AG10803 (cell line): ENCODE data around the gene ARFGAP3.

Source experiments
- DNase-seq: peaks from one replicate; pipeline ENCODE4 v3.0.0; 2010; ENCODE audit warnings: low read depth
- H3K4me3 ChIP-seq: 2 replicates; pipeline ENCODE4 v1.5.1; 2011; ENCODE audit warnings: mild to moderate bottlenecking, low read length, control low read depth
- CTCF ChIP-seq: conservative IDR thresholded peaks from 2 replicates; pipeline ENCODE4 v1.5.1; 2011; ENCODE audit warnings: mild to moderate bottlenecking, low read length, control low read depth, inconsistent platforms

Gene ARFGAP3

DNA sequence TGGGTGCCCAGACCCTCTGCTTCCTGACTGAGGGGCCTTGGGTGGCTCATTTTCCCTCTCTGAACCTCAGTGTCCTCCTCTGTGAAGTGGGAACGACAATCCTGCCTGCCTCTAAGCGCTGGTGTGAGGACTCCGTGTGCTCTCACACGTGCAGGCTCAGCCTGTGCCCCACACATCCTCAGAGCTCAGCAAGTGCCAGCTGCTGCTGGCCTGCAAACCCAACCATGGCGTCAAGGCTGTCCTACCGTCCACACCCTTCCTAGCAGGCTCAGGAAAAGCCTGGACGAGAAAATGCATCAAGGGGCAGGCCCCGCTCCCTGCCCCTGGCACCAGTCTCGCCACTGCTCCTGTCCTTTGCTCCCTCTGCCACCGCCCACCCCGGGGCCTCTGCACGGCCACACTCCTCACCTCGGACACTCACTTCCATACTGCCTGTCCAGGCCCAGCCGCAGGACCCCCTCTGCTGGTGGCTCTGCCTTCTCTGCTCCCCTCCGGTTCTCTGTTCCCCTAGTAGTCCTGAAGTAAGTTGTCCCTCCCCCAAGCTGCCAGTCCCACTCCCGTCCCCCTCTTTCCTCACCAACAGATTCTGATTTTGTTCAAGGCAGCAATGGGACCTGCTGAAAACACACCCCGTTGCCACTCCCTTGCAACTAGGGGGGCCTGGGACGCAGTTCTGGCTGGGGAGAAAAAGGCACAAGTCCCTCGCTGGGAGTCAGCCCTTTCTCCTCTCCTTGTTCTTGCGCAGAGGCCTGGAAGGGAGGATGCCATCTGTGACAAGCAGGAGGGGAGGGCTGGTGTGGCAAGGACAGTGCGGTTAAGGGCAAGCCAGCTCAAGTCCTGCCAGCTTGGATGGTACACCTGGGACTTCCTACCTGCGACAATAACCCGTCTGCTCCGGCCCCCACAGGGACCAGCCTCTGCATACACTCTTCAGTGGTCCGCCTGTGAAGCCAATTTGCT is 62.2 kb downstream of the ARFGAP3 start:
- TF ChIP-seq CTCF, result peak; percentile 32
- DNase-seq, result peak; percentile 13
- no peak overlapping the region for H3K4me3 ChIP-seq

DNA sequence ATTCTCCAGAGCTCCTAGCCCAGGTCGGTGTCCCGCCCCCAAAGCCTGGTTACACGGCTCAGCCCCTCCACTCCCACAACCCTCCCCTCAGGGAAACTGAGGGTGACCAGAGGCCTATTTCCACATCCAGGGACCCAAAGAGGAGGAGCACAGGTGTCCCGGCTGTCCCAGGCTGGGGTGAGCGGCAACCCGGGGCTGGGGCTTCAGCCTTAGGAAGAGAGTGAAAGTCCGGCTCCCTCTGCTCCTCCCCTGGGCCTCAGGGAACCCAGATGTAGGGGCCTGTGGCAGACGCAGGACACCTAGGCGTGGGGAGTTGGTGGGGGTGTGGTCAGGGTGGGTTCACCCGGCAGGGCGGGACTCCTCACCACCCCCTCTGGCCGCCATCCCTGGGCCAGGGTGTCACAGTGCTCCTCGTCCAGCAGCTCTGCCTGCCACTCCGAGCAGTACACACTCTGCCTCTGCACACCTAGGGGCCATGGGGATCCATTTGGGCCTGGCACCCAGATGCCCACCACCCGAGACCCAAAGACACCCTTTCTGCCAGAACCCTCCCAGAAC is 63.1 kb downstream of the ARFGAP3 start:
- DNase-seq, result no peak
- TF ChIP-seq CTCF, result no peak
- H3K4me3 ChIP-seq, result no peak overlapping the region

GRCh38 chr22:42792909-42793847 is 63.9 kb downstream of the ARFGAP3 start:
- no peak for TF ChIP-seq CTCF
- H3K4me3 ChIP-seq, result no peak overlapping the region
- DNase-seq, result no peak

DNA sequence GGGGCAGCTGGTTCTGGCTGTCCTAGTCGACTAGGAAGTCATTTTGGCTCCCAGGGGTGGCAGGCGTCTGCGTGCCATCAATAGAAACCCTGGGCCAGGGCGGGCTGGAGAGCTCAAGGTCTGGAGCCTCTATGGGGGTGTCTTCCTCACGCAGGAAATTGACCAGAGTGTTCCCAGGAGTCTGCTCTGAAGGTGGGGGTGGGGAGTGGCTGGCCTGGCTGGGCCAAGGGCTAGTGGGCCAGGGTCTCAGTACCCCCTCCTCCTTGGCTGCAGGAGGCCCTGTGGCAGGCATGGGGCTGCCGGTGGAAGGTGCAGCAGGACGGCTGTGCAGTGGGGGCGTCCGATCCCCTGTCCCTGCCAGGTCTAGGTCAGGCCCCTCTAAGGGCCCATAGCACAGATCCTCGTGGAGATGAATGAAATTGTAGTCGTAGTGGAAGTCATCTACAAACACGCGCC is 64.6 kb downstream of the ARFGAP3 start:
- no peak overlapping the region for H3K4me3 ChIP-seq
- no peak for TF ChIP-seq CTCF
- DNase-seq, result no peak

DNA sequence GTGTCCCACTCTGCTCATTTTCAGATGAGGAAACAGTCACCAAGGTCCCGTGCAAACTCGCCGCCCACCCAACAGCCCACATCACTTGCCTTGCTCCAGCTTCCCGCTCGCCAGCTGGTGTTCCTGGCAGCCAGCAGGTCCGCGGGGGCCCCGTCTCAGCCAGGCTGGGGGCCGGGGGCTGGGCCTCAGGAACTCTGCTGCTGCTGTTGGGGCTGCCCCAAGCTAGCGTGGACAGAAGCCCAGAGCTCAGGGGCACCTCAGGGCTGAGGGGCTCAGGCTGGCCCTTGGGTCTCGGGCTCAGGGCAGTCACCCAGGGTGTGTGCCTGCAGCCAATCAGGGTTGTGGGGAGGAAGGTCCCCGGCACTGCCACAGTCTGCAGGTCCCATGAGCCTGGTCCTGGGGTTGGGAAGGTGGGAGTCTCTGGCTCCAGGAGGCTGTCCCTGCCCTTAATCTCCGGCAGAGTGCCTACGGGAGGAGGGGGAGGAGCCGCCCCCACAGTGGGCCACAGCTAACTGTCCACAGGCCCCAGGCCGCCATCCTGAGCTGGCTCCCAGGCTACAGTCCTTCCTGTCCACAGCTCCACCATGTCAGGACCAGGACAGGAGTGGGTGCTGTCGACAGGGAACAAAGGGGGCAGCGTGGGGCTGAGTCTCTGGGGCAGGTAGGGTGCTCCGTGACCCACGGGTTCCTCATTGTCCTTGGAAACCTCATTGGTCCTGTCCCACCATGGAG is 65.2 kb downstream of the ARFGAP3 start:
- no peak overlapping the region for H3K4me3 ChIP-seq
- TF ChIP-seq CTCF, result no peak
- peak; percentile 13 for DNase-seq

- H3K4me3 ChIP-seq, result no peak overlapping the region
- TF ChIP-seq CTCF, result no peak
- DNase-seq, result no peak
These were observed 68.6 kb downstream of the ARFGAP3 start for GRCh38 chr22:42788466-42788865.
